Measurements from ENCODE around the gene SPEG.

DNA sequence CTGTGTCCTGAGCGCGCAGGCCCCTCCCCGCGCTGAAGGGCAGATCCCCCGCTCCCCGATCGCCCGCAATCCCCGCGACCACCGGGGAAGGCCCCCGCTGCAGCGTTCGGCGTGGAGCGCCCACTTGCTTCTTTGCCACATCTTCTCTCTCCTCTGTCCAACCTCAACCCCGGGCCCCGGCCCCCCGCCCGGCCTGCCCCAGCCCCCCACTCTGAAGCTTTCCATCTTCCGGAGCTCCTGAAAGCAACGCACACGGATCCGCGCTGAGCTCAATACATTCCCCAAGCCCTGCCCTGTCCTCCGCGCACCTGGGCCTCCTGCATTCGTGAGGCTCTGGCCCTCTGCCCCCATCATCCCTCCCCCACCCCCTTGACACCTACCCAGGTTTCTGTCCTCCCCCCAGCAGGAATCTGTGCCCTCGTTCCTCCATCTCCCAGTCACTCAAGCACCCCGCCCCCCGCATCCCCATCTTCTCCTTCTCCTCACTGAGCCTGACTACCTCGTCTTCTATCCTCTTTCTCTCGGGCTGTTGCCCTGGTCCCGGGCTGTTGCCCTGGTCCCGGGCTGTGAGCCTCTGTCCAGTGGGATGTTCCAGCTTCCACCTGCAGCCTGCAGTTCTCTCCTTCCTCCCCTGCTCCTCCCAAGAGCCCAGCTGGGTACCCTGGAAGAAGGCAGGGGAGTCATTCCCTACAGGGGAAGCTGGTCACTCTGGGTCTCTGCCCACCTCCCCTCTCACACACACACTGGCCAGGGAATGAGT is 7.8 kb downstream of the SPEG start:
- TF ChIP-seq, protein P1, sequence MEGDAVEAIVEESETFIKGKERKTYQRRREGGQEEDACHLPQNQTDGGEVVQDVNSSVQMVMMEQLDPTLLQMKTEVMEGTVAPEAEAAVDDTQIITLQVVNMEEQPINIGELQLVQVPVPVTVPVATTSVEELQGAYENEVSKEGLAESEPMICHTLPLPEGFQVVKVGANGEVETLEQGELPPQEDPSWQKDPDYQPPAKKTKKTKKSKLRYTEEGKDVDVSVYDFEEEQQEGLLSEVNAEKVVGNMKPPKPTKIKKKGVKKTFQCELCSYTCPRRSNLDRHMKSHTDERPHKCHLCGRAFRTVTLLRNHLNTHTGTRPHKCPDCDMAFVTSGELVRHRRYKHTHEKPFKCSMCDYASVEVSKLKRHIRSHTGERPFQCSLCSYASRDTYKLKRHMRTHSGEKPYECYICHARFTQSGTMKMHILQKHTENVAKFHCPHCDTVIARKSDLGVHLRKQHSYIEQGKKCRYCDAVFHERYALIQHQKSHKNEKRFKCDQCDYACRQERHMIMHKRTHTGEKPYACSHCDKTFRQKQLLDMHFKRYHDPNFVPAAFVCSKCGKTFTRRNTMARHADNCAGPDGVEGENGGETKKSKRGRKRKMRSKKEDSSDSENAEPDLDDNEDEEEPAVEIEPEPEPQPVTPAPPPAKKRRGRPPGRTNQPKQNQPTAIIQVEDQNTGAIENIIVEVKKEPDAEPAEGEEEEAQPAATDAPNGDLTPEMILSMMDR (IDR thresholded peaks at IDR 0.05): no peak
- no peak for TF ChIP-seq POLR2A (IDR thresholded peaks at IDR 0.05)

Measured in body of pancreas (tissue), 4 donors.